Panc1 (cell line): Measurements from ENCODE around the gene IL3RA.
"Not testable (repeated sequence)": the region's sequence is repeated elsewhere in the genome, so short reads cannot be mapped to it uniquely, and the experiment has no call there.

ENCODE experiments used
- POLR2AphosphoS5 ChIP-seq: IDR thresholded peaks from 2 replicates; pipeline ENCODE4 v1.6.1; 2012; ENCODE audit warnings: mild to moderate bottlenecking, low read depth, low read length, moderate library complexity
- SIN3A ChIP-seq: IDR thresholded peaks from 2 replicates; pipeline ENCODE4 v1.6.1; 2012; ENCODE audit warnings: low read depth, mild to moderate bottlenecking, low read length, moderate library complexity, borderline replicate concordance; ENCODE audit not compliant: insufficient read depth
- TCF7L2 ChIP-seq: IDR thresholded peaks from 2 replicates; pipeline ENCODE4 v1.6.1; 2011; ENCODE audit warnings: mild to moderate bottlenecking, low read depth, low read length, inconsistent platforms
- TF ChIP-seq, protein P1 (sequence below): fragments of 450-650 bp; IDR thresholded peaks from 2 replicates; pipeline ENCODE4 v1.5.1; 2017; ENCODE audit warnings: mild to moderate bottlenecking
- TF ChIP-seq, protein P2 (sequence below), 2 experiments: IDR thresholded peaks; 2 replicates each; pipeline ENCODE4 v1.6.1; 2011 to 2012; ENCODE audit warnings: low read depth in 2 of 2, control low read depth in 1 of 2, low read length in 1 of 2, mild to moderate bottlenecking in 1 of 2, moderate library complexity in 1 of 2; ENCODE audit not compliant: insufficient read depth in 1 of 2

DNA sequence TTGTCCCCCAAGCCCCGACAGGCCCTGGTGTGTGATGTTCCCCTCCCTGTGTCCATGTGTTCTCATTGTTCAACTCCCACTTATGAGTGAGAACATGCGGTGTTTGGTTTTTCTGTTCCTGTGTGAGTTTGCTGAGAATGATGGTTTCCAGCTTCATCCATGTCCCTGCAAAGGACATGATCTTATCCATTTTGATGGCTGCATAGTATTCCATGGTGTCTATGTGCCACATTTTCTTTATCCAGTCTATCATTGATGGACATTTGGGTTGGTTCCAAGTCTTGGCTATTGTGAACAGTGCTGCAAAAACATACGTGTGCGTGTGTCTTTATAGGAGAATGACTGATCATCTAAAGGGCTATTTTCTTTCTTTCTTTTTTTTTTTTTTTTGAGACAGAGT lies 4.2 kb upstream of the IL3RA start:
- TF ChIP-seq, protein P1, sequence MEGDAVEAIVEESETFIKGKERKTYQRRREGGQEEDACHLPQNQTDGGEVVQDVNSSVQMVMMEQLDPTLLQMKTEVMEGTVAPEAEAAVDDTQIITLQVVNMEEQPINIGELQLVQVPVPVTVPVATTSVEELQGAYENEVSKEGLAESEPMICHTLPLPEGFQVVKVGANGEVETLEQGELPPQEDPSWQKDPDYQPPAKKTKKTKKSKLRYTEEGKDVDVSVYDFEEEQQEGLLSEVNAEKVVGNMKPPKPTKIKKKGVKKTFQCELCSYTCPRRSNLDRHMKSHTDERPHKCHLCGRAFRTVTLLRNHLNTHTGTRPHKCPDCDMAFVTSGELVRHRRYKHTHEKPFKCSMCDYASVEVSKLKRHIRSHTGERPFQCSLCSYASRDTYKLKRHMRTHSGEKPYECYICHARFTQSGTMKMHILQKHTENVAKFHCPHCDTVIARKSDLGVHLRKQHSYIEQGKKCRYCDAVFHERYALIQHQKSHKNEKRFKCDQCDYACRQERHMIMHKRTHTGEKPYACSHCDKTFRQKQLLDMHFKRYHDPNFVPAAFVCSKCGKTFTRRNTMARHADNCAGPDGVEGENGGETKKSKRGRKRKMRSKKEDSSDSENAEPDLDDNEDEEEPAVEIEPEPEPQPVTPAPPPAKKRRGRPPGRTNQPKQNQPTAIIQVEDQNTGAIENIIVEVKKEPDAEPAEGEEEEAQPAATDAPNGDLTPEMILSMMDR = not testable (repeated sequence)
- TF ChIP-seq, protein P2, sequence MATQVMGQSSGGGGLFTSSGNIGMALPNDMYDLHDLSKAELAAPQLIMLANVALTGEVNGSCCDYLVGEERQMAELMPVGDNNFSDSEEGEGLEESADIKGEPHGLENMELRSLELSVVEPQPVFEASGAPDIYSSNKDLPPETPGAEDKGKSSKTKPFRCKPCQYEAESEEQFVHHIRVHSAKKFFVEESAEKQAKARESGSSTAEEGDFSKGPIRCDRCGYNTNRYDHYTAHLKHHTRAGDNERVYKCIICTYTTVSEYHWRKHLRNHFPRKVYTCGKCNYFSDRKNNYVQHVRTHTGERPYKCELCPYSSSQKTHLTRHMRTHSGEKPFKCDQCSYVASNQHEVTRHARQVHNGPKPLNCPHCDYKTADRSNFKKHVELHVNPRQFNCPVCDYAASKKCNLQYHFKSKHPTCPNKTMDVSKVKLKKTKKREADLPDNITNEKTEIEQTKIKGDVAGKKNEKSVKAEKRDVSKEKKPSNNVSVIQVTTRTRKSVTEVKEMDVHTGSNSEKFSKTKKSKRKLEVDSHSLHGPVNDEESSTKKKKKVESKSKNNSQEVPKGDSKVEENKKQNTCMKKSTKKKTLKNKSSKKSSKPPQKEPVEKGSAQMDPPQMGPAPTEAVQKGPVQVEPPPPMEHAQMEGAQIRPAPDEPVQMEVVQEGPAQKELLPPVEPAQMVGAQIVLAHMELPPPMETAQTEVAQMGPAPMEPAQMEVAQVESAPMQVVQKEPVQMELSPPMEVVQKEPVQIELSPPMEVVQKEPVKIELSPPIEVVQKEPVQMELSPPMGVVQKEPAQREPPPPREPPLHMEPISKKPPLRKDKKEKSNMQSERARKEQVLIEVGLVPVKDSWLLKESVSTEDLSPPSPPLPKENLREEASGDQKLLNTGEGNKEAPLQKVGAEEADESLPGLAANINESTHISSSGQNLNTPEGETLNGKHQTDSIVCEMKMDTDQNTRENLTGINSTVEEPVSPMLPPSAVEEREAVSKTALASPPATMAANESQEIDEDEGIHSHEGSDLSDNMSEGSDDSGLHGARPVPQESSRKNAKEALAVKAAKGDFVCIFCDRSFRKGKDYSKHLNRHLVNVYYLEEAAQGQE (IDR thresholded peaks at IDR 0.05; ENCODE audit: insufficient read depth in 1 of 2, low read depth in 2 of 2, low read length in 1 of 2) = not testable (repeated sequence)
- not testable (repeated sequence) for TF ChIP-seq TCF7L2, SIN3A, POLR2AphosphoS5
